Parathyroid adenoma (tissue), 2 donors: ENCODE data around the gene WDR62.
A peak's percentile ranks its signal among the peaks of the same experiment; 100 is the strongest.

ENCODE experiments used
- H2AFZ ChIP-seq: fragments of 300-600 bp; sonication (generic); one replicate; pipeline ENCODE4 v1.7.0; 2017; ENCODE audit warnings: antibody characterized with exemption, mild to moderate bottlenecking
- H3K27ac ChIP-seq: fragments of 300-600 bp; sonication (generic); one replicate; pipeline ENCODE4 v1.7.0; 2017
- H3K27me3 ChIP-seq: fragments of 300-600 bp; sonication (generic); one replicate; pipeline ENCODE4 v1.7.0; 2017; ENCODE audit warnings: low read length; ENCODE audit not compliant: control insufficient read depth, insufficient read depth
- H3K36me3 ChIP-seq: fragments of 300-600 bp; sonication (generic); one replicate; pipeline ENCODE4 v1.7.0; 2017; ENCODE audit warnings: low read length; ENCODE audit not compliant: control insufficient read depth, insufficient read depth
- H3K4me1 ChIP-seq: fragments of 300-600 bp; sonication (generic); one replicate; pipeline ENCODE4 v1.7.0; 2017; ENCODE audit warnings: control low read depth
- H3K4me2 ChIP-seq: fragments of 300-600 bp; sonication (generic); one replicate; pipeline ENCODE4 v1.7.0; 2017; ENCODE audit warnings: low read length
- H3K4me3 ChIP-seq: fragments of 300-600 bp; sonication (generic); one replicate; pipeline ENCODE4 v1.7.0; 2017; ENCODE audit warnings: low read depth, low read length
- H3K79me2 ChIP-seq: fragments of 300-600 bp; sonication (generic); one replicate; pipeline ENCODE4 v1.7.0; 2017; ENCODE audit warnings: control low read depth
- H3K9ac ChIP-seq: fragments of 300-600 bp; sonication (generic); one replicate; pipeline ENCODE4 v1.7.0; 2017; ENCODE audit warnings: mild to moderate bottlenecking
- H3K9me3 ChIP-seq: fragments of 300-600 bp; sonication (generic); one replicate; pipeline ENCODE4 v1.7.0; 2017; ENCODE audit warnings: low read length; ENCODE audit not compliant: control insufficient read depth
- TF ChIP-seq, protein P1 (sequence below): fragments of 300-600 bp; sonication (generic); IDR thresholded peaks from one replicate; pipeline ENCODE4 v1.7.0; 2017; ENCODE audit warnings: antibody characterized with exemption, mild to moderate bottlenecking
- donor health status: primary hyperparathyroidism.

The WDR62 gene

DNA sequence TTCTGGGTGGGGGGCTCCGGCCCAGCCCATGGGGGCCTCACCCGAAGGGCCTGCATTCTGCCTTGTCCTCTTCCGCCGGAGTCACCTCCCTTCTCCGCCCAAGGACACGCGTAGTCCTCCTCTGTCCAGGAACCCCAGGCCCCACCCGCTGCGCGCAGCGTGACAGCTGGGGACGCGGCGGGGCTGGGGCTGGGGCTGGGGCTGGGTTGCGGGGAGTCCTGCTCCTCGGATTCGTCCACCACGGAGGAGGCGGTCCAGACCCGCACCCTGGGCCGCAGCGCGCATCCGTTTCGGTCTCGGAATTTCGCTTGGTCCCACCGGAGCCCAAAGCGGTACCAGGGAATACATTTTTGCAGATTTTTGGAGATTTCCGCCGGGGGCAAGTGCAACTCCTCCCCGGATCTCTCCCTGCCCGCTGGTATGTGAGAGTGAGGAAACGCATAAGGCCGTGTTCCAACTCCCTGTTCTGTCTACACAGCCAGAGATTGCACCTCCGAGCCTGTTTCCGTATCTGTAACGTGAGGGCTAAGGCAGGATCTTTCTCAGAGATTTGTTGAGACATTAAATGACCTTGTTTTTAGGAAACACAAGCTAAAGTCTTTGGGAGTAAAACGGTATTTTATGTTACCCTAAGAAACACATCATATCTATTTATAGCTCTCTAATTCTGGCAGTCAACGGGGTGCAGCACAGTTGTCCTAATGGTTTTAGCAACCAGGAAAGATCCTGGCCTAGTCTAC lies 97.8 kb downstream of the WDR62 start, which contains the start of gene COX7A1:
Gene COX7A1, minus strand, starts transcription at position 96 of the 740 bp plus-strand sequence. Its CDS starts 40 bp downstream, at position 56.
- Histone ChIP-seq H3K79me2 (peaks cover 4% of the 10 kb centered on the region), H3K36me3 (no peaks in the 10 kb centered on the region), H3K9ac (peak within 1 kb of the TSS; percentile 95), H3K4me2 (peak within 1 kb of the TSS; percentile 71), H2AFZ (peak within 1 kb of the TSS; percentile 92), H3K27ac (peak within 1 kb of the TSS; percentile 98), H3K4me3 (peak within 1 kb of the TSS; percentile 77), H3K27me3 (no peaks in the 10 kb centered on the region), H3K9me3 (no peaks in the 10 kb centered on the region), H3K4me1 (no peaks in the 10 kb centered on the region)
- TF ChIP-seq, protein P1, sequence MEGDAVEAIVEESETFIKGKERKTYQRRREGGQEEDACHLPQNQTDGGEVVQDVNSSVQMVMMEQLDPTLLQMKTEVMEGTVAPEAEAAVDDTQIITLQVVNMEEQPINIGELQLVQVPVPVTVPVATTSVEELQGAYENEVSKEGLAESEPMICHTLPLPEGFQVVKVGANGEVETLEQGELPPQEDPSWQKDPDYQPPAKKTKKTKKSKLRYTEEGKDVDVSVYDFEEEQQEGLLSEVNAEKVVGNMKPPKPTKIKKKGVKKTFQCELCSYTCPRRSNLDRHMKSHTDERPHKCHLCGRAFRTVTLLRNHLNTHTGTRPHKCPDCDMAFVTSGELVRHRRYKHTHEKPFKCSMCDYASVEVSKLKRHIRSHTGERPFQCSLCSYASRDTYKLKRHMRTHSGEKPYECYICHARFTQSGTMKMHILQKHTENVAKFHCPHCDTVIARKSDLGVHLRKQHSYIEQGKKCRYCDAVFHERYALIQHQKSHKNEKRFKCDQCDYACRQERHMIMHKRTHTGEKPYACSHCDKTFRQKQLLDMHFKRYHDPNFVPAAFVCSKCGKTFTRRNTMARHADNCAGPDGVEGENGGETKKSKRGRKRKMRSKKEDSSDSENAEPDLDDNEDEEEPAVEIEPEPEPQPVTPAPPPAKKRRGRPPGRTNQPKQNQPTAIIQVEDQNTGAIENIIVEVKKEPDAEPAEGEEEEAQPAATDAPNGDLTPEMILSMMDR, result no peak

DNA sequence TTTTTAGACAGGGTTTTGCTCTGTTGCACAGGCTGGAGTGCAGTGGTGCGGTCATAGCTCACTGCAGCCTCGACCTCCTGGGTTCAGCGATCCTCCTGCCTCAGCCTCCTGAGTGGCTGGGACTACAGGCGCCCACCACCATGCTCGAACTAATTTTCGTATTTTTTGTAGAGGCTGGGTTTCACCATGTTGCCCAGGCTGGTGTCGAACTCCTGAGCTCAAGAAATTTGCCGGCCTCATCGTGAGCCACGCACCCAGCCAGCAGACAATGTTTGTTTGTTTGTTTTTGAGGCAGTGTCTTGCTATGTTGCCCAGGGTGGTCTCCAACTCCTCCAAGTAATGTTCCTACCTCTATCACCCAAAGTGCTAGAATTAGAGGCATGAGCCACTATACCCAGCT lies 98.4 kb downstream of the WDR62 start:
- TF ChIP-seq, protein P1, result no peak
- H3K4me1 ChIP-seq, result no peaks in the 10 kb centered on the region
- no peaks in the 10 kb centered on the region for H3K27me3 ChIP-seq
- H3K4me3 ChIP-seq, result peak overlapping the region; percentile 77
- H3K4me2 ChIP-seq, result peak overlapping the region; percentile 71
- no peak overlapping the region for H3K9ac ChIP-seq
- peaks cover 4% of the 10 kb centered on the region for H3K79me2 ChIP-seq
- H3K27ac ChIP-seq, result peak overlapping the region; percentile 98
- H3K36me3 ChIP-seq, result no peaks in the 10 kb centered on the region
- peak overlapping the region; percentile 92 for H2AFZ ChIP-seq
- H3K9me3 ChIP-seq, result no peaks in the 10 kb centered on the region
